HG02885 (cell line): ENCODE results near the gene PHACTR1.

ENCODE experiments used
- ATAC-seq: cut with Tn5 transposase; IDR thresholded peaks from one replicate; pipeline ENCODE4 v1.9.1; 2021; ENCODE audit warnings: mild to moderate bottlenecking; ENCODE audit not compliant: unreplicated experiment, poor library complexity

Gene PHACTR1

GRCh38 chr6:13089296-13089994 lies 372.9 kb downstream of the PHACTR1 start:
- ATAC-seq: no peak

- no peak for ATAC-seq
Observed at GRCh38 chr6:13091192-13091591, 374.6 kb downstream of the PHACTR1 start.

GRCh38 chr6:13094781-13095425 lies 378.3 kb downstream of the PHACTR1 start:
- no peak for ATAC-seq

GRCh38 chr6:13096084-13096483 lies 379.5 kb downstream of the PHACTR1 start:
- no peak for ATAC-seq

GRCh38 chr6:13097454-13097853 lies 380.9 kb downstream of the PHACTR1 start:
- no peak for ATAC-seq

- no peak for ATAC-seq
Observed at GRCh38 chr6:13098006-13098405, 381.4 kb downstream of the PHACTR1 start.

GRCh38 chr6:13098793-13099570 lies 382.4 kb downstream of the PHACTR1 start:
- no peak for ATAC-seq

- no peak for ATAC-seq
Observed at GRCh38 chr6:13099771-13100170, 383.2 kb downstream of the PHACTR1 start.

- no peak for ATAC-seq
Observed at GRCh38 chr6:13101409-13101808, 384.8 kb downstream of the PHACTR1 start.

GRCh38 chr6:13101985-13102384 lies 385.4 kb downstream of the PHACTR1 start:
- no peak for ATAC-seq

- no peak for ATAC-seq
Observed at GRCh38 chr6:13103169-13103568, 386.6 kb downstream of the PHACTR1 start.

GRCh38 chr6:13105139-13105538 lies 388.6 kb downstream of the PHACTR1 start:
- ATAC-seq: no peak

GRCh38 chr6:13112921-13113320 lies 396.4 kb downstream of the PHACTR1 start:
- no peak for ATAC-seq

GRCh38 chr6:13113376-13113775 lies 396.8 kb downstream of the PHACTR1 start:
- ATAC-seq: no peak

GRCh38 chr6:13113981-13114593 lies 397.5 kb downstream of the PHACTR1 start:
- no peak for ATAC-seq

- ATAC-seq: no peak
Observed at GRCh38 chr6:13116155-13116554, 399.6 kb downstream of the PHACTR1 start.

GRCh38 chr6:13117570-13117969 lies 401.0 kb downstream of the PHACTR1 start:
- no peak for ATAC-seq

GRCh38 chr6:13119549-13119948 lies 403.0 kb downstream of the PHACTR1 start:
- ATAC-seq: no peak

- no peak for ATAC-seq
Observed at GRCh38 chr6:13120483-13121482, 404.2 kb downstream of the PHACTR1 start.

- no peak for ATAC-seq
Observed at GRCh38 chr6:13124131-13124530, 407.6 kb downstream of the PHACTR1 start.
